HL-60 (cell line): ENCODE data around the gene NBL1.

Experiments
- CTCF ChIP-seq: IDR thresholded peaks from one replicate; pipeline ENCODE4 v1.5.1; 2011; ENCODE audit warnings: low read length, control low read depth, inconsistent platforms; ENCODE audit not compliant: insufficient read depth
- POLR2AphosphoS5 ChIP-seq: IDR thresholded peaks from 2 replicates; pipeline ENCODE4 v1.6.1; 2012; ENCODE audit warnings: low read depth
- REST ChIP-seq: IDR thresholded peaks from 2 replicates; pipeline ENCODE4 v1.6.1; 2012; ENCODE audit warnings: low read depth; ENCODE audit not compliant: insufficient replicate concordance

- no peak for TF ChIP-seq POLR2AphosphoS5
- no peak for TF ChIP-seq CTCF
- no peak for TF ChIP-seq REST
Observed at GRCh38 chr1:19703280-19703679, 59.2 kb downstream of the NBL1 start.
